NT2/D1 (cell line): ENCODE results near the gene OSBPL10.

Source experiments
- SUZ12 ChIP-seq: IDR thresholded peaks from 2 replicates; pipeline ENCODE4 v1.6.1; 2011; ENCODE audit not compliant: insufficient read length, insufficient read depth; ENCODE audit errors: extremely low read depth
- YY1 ChIP-seq: IDR thresholded peaks from 2 replicates; pipeline ENCODE4 v1.6.1; 2011; ENCODE audit not compliant: insufficient read length, insufficient read depth
- ZNF274 ChIP-seq: IDR thresholded peaks from 2 replicates; pipeline ENCODE4 v1.6.1; 2011; ENCODE audit warnings: mild to moderate bottlenecking, low read depth, low read length

DNA sequence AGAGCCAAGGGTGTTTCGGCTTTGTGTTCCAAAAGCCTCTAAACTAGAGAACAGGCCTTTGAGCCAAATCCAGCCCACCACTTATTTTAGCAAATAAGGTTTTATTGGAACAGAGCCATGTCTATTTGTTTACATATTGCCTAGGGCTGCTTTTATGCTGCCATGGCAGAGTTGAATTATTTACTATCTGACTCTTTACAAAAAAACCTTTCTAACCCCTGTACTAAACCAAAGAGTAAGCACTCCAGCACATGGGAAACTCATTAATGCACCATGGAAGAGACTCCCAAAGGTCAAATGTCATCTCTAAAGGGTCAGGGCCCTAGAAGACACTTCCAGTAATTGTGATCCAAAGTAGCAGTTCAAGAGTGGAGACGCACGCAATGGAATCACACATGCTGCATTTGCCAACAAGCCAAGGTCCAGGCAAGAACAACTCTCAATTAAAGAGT, 22.3 kb downstream of the OSBPL10 start:
- TF ChIP-seq ZNF274 (no peak), SUZ12 (no peak), YY1 (no peak)
